HG02981 (cell line): ENCODE data around the gene PXDN.

Experiments used
- ATAC-seq: cut with Tn5 transposase; IDR thresholded peaks from one replicate; pipeline ENCODE4 v1.9.1; 2021; ENCODE audit warnings: mild to moderate bottlenecking, moderate library complexity; ENCODE audit not compliant: unreplicated experiment

The PXDN gene

GRCh38 chr2:1601471-1602277 is 142.6 kb downstream of the PXDN start:
- ATAC-seq: no peak

GRCh38 chr2:1601067-1601412 is 143.3 kb downstream of the PXDN start:
- ATAC-seq: no peak

- ATAC-seq: no peak
Measured at GRCh38 chr2:1600191-1601066, 143.9 kb downstream of the PXDN start.

- no peak for ATAC-seq
Measured at GRCh38 chr2:1599301-1600085, 144.8 kb downstream of the PXDN start.

- ATAC-seq: no peak
Measured at GRCh38 chr2:1598800-1599199, 145.5 kb downstream of the PXDN start.

- ATAC-seq: no peak
Measured at GRCh38 chr2:1598041-1598710, 146.1 kb downstream of the PXDN start.

GRCh38 chr2:1595274-1595673 is 149.0 kb downstream of the PXDN start:
- ATAC-seq: no peak

GRCh38 chr2:1594373-1595171 is 149.7 kb downstream of the PXDN start:
- ATAC-seq: no peak

GRCh38 chr2:1594123-1594372 is 150.3 kb downstream of the PXDN start:
- no peak for ATAC-seq

GRCh38 chr2:1593371-1594122 is 150.8 kb downstream of the PXDN start:
- no peak for ATAC-seq

GRCh38 chr2:1591978-1592907 is 152.1 kb downstream of the PXDN start:
- ATAC-seq: no peak

- no peak for ATAC-seq
Measured at GRCh38 chr2:1591461-1591770, 152.9 kb downstream of the PXDN start.

- ATAC-seq: no peak
Measured at GRCh38 chr2:1590596-1591460, 153.5 kb downstream of the PXDN start.

- no peak for ATAC-seq
Measured at GRCh38 chr2:1588978-1589621, 155.2 kb downstream of the PXDN start.

- no peak for ATAC-seq
Measured at GRCh38 chr2:1588051-1588977, 156.0 kb downstream of the PXDN start.
